ENCODE results near the gene PSMD4.

DNA sequence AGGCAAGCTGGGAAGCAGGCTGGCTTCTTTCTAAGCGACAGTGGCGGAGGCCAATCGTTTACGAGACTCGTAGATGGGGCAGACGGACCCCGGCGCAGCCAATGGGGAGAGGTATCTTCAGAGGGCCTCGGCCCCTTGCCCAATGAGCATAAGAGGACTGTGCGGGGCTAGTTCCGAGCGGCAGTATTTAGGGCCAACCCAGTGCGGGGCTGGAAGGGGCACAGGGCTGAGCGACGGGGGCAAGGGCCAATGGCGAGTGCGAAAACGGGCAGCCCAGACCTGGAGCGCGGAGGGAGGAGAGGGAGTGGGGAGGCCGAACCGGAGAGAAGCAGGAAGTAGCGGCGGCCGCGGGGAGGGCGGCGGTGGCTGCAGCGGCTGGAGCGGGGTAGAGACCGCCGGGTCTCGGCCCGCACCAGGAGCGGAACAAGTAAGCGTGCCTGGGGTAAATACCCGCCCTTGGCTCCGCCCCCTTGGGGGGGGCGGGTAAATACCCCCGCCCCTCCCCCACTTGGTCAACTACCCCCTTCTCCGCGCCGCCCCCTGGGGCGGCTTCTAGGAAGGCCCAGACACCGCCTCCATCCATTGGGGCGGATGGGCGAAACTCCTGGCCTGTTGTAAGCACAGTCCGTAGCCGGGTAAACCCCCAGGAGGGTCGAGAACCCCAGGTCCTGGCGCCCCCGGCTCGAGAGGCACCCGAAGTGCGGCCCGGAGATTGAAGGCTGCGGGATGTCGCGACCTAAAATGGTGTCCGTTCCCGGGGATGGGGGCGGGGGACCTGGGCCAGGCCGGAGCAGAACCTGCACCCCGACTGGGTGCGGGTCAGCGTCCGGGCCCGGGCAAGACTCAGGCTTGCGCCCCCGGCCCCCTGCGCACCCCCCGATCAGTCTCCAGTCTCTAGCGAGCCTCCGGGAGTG lies 27.7 kb downstream of the PSMD4 start, which contains the start of gene ZNF687:
- TF ChIP-seq ZBTB7A (IDR thresholded peaks at IDR 0.05; ENCODE audit: low read depth) (peak; percentile 65; the same call in 1 of the 2 replicates), TEAD4 (IDR thresholded peaks at IDR 0.05) (no peak), CREB1 (IDR thresholded peaks at IDR 0.05; ENCODE audit: low read depth) (peak; percentile 58; the same call in 1 of the 2 replicates), YY1 (IDR thresholded peaks at IDR 0.05; ENCODE audit: low read depth) (peak; percentile 72; the same call in 1 of the 2 replicates), TAF1 (IDR thresholded peaks at IDR 0.05; ENCODE audit: low read depth) (no peak), RAD21 (IDR thresholded peaks at IDR 0.05; ENCODE audit: low read depth) (no peak), NFIC (IDR thresholded peaks at IDR 0.05) (no peak), TCF12 (IDR thresholded peaks at IDR 0.05; ENCODE audit: low read depth) (no peak), EGR1 (IDR thresholded peaks at IDR 0.05) (no peak), CEBPB (IDR thresholded peaks at IDR 0.05) (no peak)
- TF ChIP-seq, protein P1, sequence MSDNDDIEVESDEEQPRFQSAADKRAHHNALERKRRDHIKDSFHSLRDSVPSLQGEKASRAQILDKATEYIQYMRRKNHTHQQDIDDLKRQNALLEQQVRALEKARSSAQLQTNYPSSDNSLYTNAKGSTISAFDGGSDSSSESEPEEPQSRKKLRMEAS (IDR thresholded peaks at IDR 0.05) = 0 out of 2 replicates have a peak, but pooled peaks have one; percentile 7
- TF ChIP-seq, protein P2, sequence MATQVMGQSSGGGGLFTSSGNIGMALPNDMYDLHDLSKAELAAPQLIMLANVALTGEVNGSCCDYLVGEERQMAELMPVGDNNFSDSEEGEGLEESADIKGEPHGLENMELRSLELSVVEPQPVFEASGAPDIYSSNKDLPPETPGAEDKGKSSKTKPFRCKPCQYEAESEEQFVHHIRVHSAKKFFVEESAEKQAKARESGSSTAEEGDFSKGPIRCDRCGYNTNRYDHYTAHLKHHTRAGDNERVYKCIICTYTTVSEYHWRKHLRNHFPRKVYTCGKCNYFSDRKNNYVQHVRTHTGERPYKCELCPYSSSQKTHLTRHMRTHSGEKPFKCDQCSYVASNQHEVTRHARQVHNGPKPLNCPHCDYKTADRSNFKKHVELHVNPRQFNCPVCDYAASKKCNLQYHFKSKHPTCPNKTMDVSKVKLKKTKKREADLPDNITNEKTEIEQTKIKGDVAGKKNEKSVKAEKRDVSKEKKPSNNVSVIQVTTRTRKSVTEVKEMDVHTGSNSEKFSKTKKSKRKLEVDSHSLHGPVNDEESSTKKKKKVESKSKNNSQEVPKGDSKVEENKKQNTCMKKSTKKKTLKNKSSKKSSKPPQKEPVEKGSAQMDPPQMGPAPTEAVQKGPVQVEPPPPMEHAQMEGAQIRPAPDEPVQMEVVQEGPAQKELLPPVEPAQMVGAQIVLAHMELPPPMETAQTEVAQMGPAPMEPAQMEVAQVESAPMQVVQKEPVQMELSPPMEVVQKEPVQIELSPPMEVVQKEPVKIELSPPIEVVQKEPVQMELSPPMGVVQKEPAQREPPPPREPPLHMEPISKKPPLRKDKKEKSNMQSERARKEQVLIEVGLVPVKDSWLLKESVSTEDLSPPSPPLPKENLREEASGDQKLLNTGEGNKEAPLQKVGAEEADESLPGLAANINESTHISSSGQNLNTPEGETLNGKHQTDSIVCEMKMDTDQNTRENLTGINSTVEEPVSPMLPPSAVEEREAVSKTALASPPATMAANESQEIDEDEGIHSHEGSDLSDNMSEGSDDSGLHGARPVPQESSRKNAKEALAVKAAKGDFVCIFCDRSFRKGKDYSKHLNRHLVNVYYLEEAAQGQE (IDR thresholded peaks at IDR 0.05; ENCODE audit: low read depth) = no peak
- TF ChIP-seq, protein P3, sequence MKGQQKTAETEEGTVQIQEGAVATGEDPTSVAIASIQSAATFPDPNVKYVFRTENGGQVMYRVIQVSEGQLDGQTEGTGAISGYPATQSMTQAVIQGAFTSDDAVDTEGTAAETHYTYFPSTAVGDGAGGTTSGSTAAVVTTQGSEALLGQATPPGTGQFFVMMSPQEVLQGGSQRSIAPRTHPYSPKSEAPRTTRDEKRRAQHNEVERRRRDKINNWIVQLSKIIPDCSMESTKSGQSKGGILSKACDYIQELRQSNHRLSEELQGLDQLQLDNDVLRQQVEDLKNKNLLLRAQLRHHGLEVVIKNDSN (IDR thresholded peaks at IDR 0.05) = no peak

Data from Ishikawa (cell line).